Uterus (tissue), 4 donors: ENCODE measurements around the gene ANP32E. TPM values are rescaled to one million over a fixed set of nuclear protein-coding genes. Genes with fewer than 3 reads are reported as not detected.

Source experiments
- DNase-seq, 2 donors: peaks; one replicate each; pipeline ENCODE4 v3.0.0-alpha.2; 2019 to 2020
- H3K27ac ChIP-seq, 2 donors: fragments of 200-600 bp; sonication (generic); 1 replicate in 1 of 2; 2 replicates in 1 of 2; pipeline ENCODE4 v1.5.1; 2016 to 2018
- H3K27me3 ChIP-seq, 2 donors: fragments of 200-600 bp; sonication (generic); one replicate each; pipeline ENCODE4 v1.5.1; 2018 to 2019; ENCODE audit warnings: control low read depth in 1 of 2
- H3K36me3 ChIP-seq, 2 donors: fragments of 200-600 bp; sonication (generic); one replicate each; pipeline ENCODE4 v1.5.1; 2019; ENCODE audit warnings: control low read depth in 1 of 2
- H3K4me1 ChIP-seq, 2 donors: fragments of 200-600 bp; sonication (generic); one replicate each; pipeline ENCODE4 v1.5.1; 2018 to 2019; ENCODE audit warnings: control low read depth in 1 of 2
- H3K4me3 ChIP-seq, 2 donors: fragments of 200-600 bp; sonication (generic); 1 replicate in 1 of 2; 2 replicates in 1 of 2; pipeline ENCODE4 v1.5.1; 2018 to 2019; ENCODE audit warnings: mild to moderate bottlenecking in 1 of 2
- H3K9me3 ChIP-seq, 2 donors: fragments of 200-600 bp; sonication (generic); one replicate each; pipeline ENCODE4 v1.5.1; 2019; ENCODE audit warnings: control low read depth in 1 of 2
- POLR2A ChIP-seq, 2 donors: fragments of 450-650 bp; IDR thresholded peaks; one replicate each; pipeline ENCODE4 v1.6.1; 2016; ENCODE audit warnings: antibody characterized with exemption in 2 of 2, mild to moderate bottlenecking in 1 of 2, moderate library complexity in 1 of 2
- intact Hi-C: fragments of 100-400 bp; cut with DNase I; formaldehyde crosslinking; loops from one replicate; pipeline ENCODE4 v1.15.1; 2023; ENCODE audit warnings: low total_unique reads
- total RNA-seq, 4 donors: library from RNA; depleted of rRNA in 3 of 4; stranded (reverse); fragments of >200 nt in 3 of 4; gene quantifications; one replicate each; pipeline versions ENCODE4 v1.1.0 to v1.2.4, GENCODE V29; 2014 to 2023
- TF ChIP-seq, protein P1 (sequence below), 4 experiments: fragments of 200-600 bp in 2 of 4; fragments of 450-650 bp in 2 of 4; sonication (generic) in 2 of 4; IDR thresholded peaks; one replicate each; pipeline ENCODE4 v1.5.1; 2016 to 2019; ENCODE audit warnings: antibody characterized with exemption in 4 of 4, mild to moderate bottlenecking in 2 of 4, moderate library complexity in 1 of 4
- donor health status: DM: yes; HTN: yes; CAD: no.

ANP32E gene
- total RNA-seq, 4 donors from 2014 or later = 1.3 to 55.1 (median 38.6) TPM

DNA sequence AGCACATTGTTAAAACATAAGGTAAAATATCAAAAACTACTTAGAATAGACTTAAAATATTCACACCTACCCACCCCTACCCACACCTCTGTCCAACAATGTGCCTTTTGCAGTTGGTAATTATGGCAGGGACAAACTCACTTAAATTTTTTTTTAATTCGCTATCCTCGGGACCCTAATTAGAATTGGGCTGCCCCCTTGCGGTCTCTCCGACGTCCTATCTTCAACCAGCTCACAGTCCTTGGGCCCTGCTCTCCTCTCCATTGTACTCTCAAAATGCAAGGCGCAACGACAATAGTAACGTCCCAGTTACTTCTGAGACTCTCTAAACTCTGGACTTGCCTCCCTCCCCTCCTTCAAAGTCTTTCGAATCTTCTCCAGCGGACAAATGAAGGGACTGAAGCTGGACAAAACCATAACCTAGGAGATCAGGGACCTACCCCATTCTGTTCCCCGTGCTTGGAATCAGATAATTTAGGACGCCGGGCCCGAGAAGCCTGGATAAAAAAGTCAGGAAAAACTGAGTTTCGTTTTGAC, 45.4 kb upstream of the ANP32E start:
- no peaks in the 10 kb centered on the region for H3K36me3 ChIP-seq
- intact Hi-C loops = no loop called here
- H3K27ac ChIP-seq = peak overlapping the region; percentile 85 to 92
- H3K4me3 ChIP-seq = peak overlapping the region; percentile 40 to 52
- H3K9me3 ChIP-seq = no peaks in the 10 kb centered on the region
- no peaks in the 10 kb centered on the region for H3K4me1 ChIP-seq
- peak; percentile 74 to 83 for DNase-seq
- TF ChIP-seq POLR2A (IDR thresholded peaks at IDR 0.05) = no peak
- TF ChIP-seq, protein P1, sequence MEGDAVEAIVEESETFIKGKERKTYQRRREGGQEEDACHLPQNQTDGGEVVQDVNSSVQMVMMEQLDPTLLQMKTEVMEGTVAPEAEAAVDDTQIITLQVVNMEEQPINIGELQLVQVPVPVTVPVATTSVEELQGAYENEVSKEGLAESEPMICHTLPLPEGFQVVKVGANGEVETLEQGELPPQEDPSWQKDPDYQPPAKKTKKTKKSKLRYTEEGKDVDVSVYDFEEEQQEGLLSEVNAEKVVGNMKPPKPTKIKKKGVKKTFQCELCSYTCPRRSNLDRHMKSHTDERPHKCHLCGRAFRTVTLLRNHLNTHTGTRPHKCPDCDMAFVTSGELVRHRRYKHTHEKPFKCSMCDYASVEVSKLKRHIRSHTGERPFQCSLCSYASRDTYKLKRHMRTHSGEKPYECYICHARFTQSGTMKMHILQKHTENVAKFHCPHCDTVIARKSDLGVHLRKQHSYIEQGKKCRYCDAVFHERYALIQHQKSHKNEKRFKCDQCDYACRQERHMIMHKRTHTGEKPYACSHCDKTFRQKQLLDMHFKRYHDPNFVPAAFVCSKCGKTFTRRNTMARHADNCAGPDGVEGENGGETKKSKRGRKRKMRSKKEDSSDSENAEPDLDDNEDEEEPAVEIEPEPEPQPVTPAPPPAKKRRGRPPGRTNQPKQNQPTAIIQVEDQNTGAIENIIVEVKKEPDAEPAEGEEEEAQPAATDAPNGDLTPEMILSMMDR (IDR thresholded peaks at IDR 0.05) = peak; percentile 65 to 74 (median 72)
- no peaks in the 10 kb centered on the region for H3K27me3 ChIP-seq

DNA sequence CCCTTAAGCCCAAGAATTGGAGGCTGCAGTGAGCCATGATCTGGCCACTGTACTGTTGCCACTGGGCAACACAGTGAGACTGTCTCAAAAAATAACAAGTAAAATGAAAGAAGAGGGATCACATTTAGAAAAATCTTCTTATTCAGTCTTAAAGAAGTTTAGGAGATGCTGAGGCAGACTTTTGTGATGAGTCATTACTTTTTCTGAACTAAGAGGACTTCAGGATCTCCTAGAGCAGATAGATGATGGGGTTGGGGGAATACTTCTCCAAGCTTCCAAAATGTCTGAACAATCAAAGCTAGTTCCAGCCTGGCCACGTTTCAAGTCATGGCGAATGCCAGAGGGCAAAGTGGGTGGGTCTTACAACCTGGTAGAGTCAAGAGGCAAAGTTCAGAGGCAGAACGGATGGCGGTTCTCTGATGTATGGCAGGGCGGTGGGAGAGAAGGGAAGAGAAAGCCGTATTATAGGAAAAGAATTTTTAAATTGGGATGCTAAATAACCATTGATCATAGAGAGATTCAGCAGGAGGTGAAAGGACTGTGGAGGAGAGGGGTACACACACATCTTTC, 44.3 kb upstream of the ANP32E start:
- intact Hi-C loops = no loop called here
- TF ChIP-seq, protein P1 (IDR thresholded peaks at IDR 0.05) = no peak
- TF ChIP-seq POLR2A (IDR thresholded peaks at IDR 0.05) = no peak

DNA sequence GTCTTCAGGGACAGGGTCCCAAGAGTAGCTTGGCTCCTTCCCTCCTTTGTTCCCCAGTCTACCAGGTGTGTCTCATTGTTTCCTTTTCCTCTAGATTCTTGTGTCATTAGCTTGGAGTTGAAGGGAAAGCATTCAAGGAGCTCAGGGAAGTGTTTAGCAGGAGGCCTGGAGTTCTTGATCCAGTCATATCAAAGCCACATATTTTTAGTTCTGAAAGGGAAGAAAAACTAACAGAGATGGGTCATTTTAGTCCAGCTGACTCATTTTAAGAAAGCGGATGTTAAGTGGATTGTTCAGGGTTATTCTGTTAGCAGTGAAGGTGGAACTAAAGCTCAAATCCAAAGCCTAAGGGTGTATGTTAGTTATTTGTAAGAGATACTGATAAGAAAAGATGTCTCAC, 37.4 kb upstream of the ANP32E start:
- no peaks in the 10 kb centered on the region for H3K27me3 ChIP-seq
- no peak overlapping the region for H3K4me3 ChIP-seq
- H3K4me1 ChIP-seq = no peaks in the 10 kb centered on the region
- no peak for DNase-seq
- H3K36me3 ChIP-seq = no peaks in the 10 kb centered on the region
- H3K27ac ChIP-seq = peak overlapping the region; percentile 52 to 69
- no peaks in the 10 kb centered on the region for H3K9me3 ChIP-seq
- intact Hi-C loops = no loop called here
- TF ChIP-seq, protein P1 (IDR thresholded peaks at IDR 0.05) = no peak
- TF ChIP-seq POLR2A (IDR thresholded peaks at IDR 0.05) = no peak

More for the DNA sequence above, 44.3 kb upstream of the ANP32E start:
- no peaks in the 10 kb centered on the region for H3K27me3 ChIP-seq
- no peaks in the 10 kb centered on the region for H3K36me3 ChIP-seq
- H3K9me3 ChIP-seq = no peaks in the 10 kb centered on the region
- no peaks in the 10 kb centered on the region for H3K4me1 ChIP-seq
- no peak for DNase-seq
- H3K4me3 ChIP-seq = no peak overlapping the region
- peak overlapping the region in 1 of 2 donors; percentile 92 for H3K27ac ChIP-seq

DNA sequence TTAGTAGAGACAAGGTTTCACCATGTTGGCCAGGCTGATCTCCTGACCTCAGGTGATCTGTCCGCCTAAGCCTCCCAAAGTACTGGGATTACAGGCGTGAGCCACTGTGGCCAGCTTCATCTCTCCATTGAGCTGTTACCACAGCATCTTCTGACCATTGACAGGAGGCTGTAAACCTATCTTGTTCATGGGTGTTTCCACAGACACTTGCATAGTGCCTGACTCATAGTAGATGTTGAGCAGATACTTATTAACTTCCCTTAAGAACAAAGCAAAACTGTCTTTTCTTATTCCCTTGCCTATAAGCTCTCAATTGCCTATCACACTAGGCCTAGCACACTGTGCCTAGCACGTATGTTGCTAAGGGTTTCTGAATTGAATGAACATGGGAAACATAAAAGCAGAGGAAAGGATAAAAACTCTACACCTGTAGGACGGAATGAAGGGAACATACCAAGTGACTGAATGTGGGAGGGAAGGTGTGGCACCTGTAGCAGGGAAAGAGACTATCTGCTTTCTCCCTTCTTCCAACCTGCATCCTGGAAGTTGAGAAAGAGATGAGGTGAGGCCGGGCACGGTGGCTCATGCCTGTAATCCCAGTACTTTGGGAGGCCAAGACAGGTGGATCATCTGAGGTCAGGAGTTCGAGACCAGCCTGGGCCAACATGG, 35.5 kb upstream of the ANP32E start:
- Histone ChIP-seq H3K27me3 (no peaks in the 10 kb centered on the region), H3K4me3 (no peak overlapping the region), H3K4me1 (no peaks in the 10 kb centered on the region), H3K9me3 (no peaks in the 10 kb centered on the region), H3K27ac (peak overlapping the region in 1 of 2 donors; percentile 69), H3K36me3 (no peaks in the 10 kb centered on the region)
- no peak for DNase-seq
- TF ChIP-seq POLR2A (IDR thresholded peaks at IDR 0.05) = no peak
- TF ChIP-seq, protein P1 (IDR thresholded peaks at IDR 0.05) = no peak
- intact Hi-C loops = no loop called here

DNA sequence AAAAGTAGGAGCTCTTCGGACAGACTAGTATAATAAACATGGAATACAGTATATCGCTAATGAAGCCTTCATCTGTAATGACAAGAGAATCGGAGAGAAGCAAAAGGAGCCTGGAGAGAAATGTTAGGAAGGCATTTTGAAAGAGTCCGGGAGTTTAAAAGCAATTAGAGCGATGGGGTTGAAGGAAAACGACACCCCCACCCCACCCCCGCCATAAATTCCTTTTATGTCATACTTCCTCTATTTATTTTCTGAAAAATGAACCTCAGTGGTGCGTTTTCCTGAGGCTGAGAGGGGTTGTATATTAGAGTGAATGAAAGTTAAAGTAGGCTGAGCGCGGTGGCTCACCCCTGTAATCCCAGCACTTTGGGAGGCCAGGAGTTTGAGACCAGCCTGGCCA, 33.5 kb upstream of the ANP32E start:
- intact Hi-C loops = no loop called here
- no peaks in the 10 kb centered on the region for H3K27me3 ChIP-seq
- no peaks in the 10 kb centered on the region for H3K36me3 ChIP-seq
- H3K9me3 ChIP-seq = no peaks in the 10 kb centered on the region
- DNase-seq = no peak
- H3K4me3 ChIP-seq = peak overlapping the region; percentile 94 to 98
- no peak for TF ChIP-seq POLR2A (IDR thresholded peaks at IDR 0.05)
- TF ChIP-seq, protein P1 (IDR thresholded peaks at IDR 0.05) = no peak
- H3K27ac ChIP-seq = peak overlapping the region; percentile 93
- no peaks in the 10 kb centered on the region for H3K4me1 ChIP-seq
